Heart left ventricle (tissue), 16 donors: ENCODE data around the gene TRIM7. TPM values are rescaled to one million over a fixed set of nuclear protein-coding genes. Genes with fewer than 3 reads are reported as not detected.

ENCODE experiments used
- ATAC-seq, 4 donors: fragments of 200-7000 bp; cut with Tn5 transposase; one replicate each; pipeline ENCODE4 v1.9.1; 2020 to 2022; ENCODE audit warnings: moderate library complexity in 4 of 4, mild to moderate bottlenecking in 3 of 4, moderate number of reproducible peaks in 1 of 4
- DNase-seq, 5 donors: peaks; one replicate each; pipeline ENCODE4 v3.0.0-alpha.2; 2020
- H3K27ac ChIP-seq, 12 donors: fragments of 200-600 bp; sonication (generic) in 4 of 12; one replicate each; pipeline versions ENCODE4 v1.5.0 to v1.8.0; 2016 to 2022; ENCODE audit warnings: mild to moderate bottlenecking in 2 of 12
- H3K27me3 ChIP-seq, 9 donors: fragments of 200-600 bp; sonication (generic) in 2 of 9; one replicate each; pipeline versions ENCODE4 v1.5.1 to v1.8.0; 2016 to 2022; ENCODE audit warnings: mild to moderate bottlenecking in 3 of 9
- H3K36me3 ChIP-seq, 9 donors: fragments of 200-600 bp; sonication (generic) in 2 of 9; one replicate each; pipeline versions ENCODE4 v1.5.0 to v1.8.0; 2018 to 2022; ENCODE audit warnings: mild to moderate bottlenecking in 2 of 9
- H3K4me1 ChIP-seq, 12 donors: fragments of 200-600 bp; sonication (generic) in 4 of 12; one replicate each; pipeline versions ENCODE4 v1.5.0 to v1.8.0; 2016 to 2022; ENCODE audit warnings: mild to moderate bottlenecking in 3 of 12
- H3K4me3 ChIP-seq, 12 donors: fragments of 200-600 bp; sonication (generic) in 4 of 12; one replicate each; pipeline versions ENCODE4 v1.5.0 to v1.8.0; 2017 to 2022; ENCODE audit warnings: mild to moderate bottlenecking in 9 of 12, moderate library complexity in 4 of 12
- H3K9me3 ChIP-seq, 12 donors: fragments of 200-600 bp; sonication (generic) in 4 of 12; one replicate each; pipeline versions ENCODE4 v1.5.0 to v1.8.0; 2016 to 2022; ENCODE audit warnings: mild to moderate bottlenecking in 1 of 12
- CTCF ChIP-seq, 12 donors: fragments of 200-600 bp; sonication (generic) in 4 of 12; IDR thresholded peaks; one replicate each; pipeline versions ENCODE4 v1.5.0 to v1.8.0; 2018 to 2022; ENCODE audit warnings: antibody characterized with exemption in 12 of 12, mild to moderate bottlenecking in 5 of 12
- POLR2A ChIP-seq, 2 donors: fragments of 450-650 bp; IDR thresholded peaks; one replicate each; pipeline ENCODE4 v1.6.1; 2017; ENCODE audit warnings: antibody characterized with exemption in 2 of 2, mild to moderate bottlenecking in 2 of 2, moderate library complexity in 2 of 2
- WGBS, 4 donors: extraction: QIAGEN DNeasy Blood & Tissue Kit in 2 of 4; methylation state at CpG; one replicate each; pipeline versions ENCODE4 v1.1.5 to v1.1.7; 2013 to 2018; 5-methylcytosine and 5-hydroxymethylcytosine counted together
- intact Hi-C, 10 donors: fragments of 100-400 bp; cut with DNase I; formaldehyde crosslinking; loops; one replicate each; pipeline versions ENCODE4 v1.11.1 to v1.14.2; 2022
- polyA plus RNA-seq, 2 donors: library from polyadenylated mRNA; stranded (reverse); fragments of 200-250 nt; gene quantifications; one replicate each; pipeline ENCODE4 v1.2.3, GENCODE V29; 2013
- total RNA-seq, 9 donors: library from RNA; depleted of rRNA in 2 of 9; stranded (reverse); fragments of >200 nt in 2 of 9; fragmentation: NEBNext Ultra II Directional in 3 of 9; extraction: Animal tissue kit (Norgen Biotek cat#: 25700) in 3 of 9; gene quantifications; one replicate each; pipeline versions ENCODE4 v1.1.0 to v1.2.4, GENCODE V29; 2016 to 2023
- donor health status: ischemic (EF 13 %, LVEDD 7.1; RV severe dilation, severe dysfunction).
- donor health status: healthy with polysubstance abuse.
- donor health status: DM: no; HTN: yes; CAD: no.
- donor health status: DM: no; HTN: no; CAD: no.
- donor health status: ischemic (EF 25% LVEDD 6.9; RV normal size, moderate dysfunction).
- donor health status: ischemic (EF 25% LVEDD 5.7; RV mildly dilated, moderate dysfunction).
- donor health status: healthy.
- donor health status: DM: yes; HTN: yes; CAD: no.
- donor health status: ischemic (EF 35%, LVEDD 5.7; RV mildly dilated, moderate dysfunction).
- donor health status: nonischemic (EF 11% LVEDD 7.7; RV severe dilation, severe dysfunction).
- donor health status: DM: yes; HTN: yes; CAD: no.
- donor health status: PGD.
- donor health status: ischemic (EF 29% LVEDD 5.4; RV normal size, mild dysfunction).
- donor health status: nonischemic (EF 23%, LVEDD 6.1; RV moderate dilation, normal function).

Gene TRIM7
- total and polyA plus RNA-seq, 11 donors = 3.6 to 11.0 (median 6.7) TPM

- peak overlapping the region in 11 of 12 donors; percentile 38 to 97 (median 90) for H3K27ac ChIP-seq
- 0 to 1% (median 0%) methylated on average over 41 of the region's 41 CpGs for WGBS, 4 donors
- peaks cover 0 to 43% (median 16%) of the 10 kb centered on the region in 12 donors for H3K4me1 ChIP-seq
- no peaks in the 10 kb centered on the region for H3K27me3 ChIP-seq
- peak in 1 of 4 donors; percentile 1 for ATAC-seq
- DNase-seq = peak in 2 of 5 donors; percentile 48 to 49
- intact Hi-C loops = loop anchor here in 6 of 10 donors (2.0 to 10.0 kb wide), 8 partner anchors 17 to 405 kb away; partner anchors contain the start of genes TRIM52 (in 4 of the 6), TRIM41 (in 3 of the 6), MGAT1 (in 1 of the 6) and ZFP62 (in 1 of the 6)
- H3K4me3 ChIP-seq = peak overlapping the region; percentile 61 to 93 (median 83)
- TF ChIP-seq CTCF (IDR thresholded peaks at IDR 0.05) (no peak), POLR2A (IDR thresholded peaks at IDR 0.05) (no peak)
- H3K36me3 ChIP-seq = no peaks in the 10 kb centered on the region
- H3K9me3 ChIP-seq = no peaks in the 10 kb centered on the region
Measured at GRCh38 chr5:181189363-181189961, 15.5 kb downstream of the TRIM7 start.

GRCh38 chr5:181188700-181189362 is 16.2 kb downstream of the TRIM7 start:
- H3K4me3 ChIP-seq = peak overlapping the region; percentile 61 to 93 (median 83)
- intact Hi-C loops = loop anchor here in 8 of 10 donors (1.0 to 10.0 kb wide), 12 partner anchors 17 to 404 kb away; partner anchors contain the start of genes TRIM41 (in 5 of the 8), TRIM52 (in 4 of the 8), MGAT1 (in 1 of the 8) and ZFP62 (in 1 of the 8)
- no peaks in the 10 kb centered on the region for H3K36me3 ChIP-seq
- H3K4me1 ChIP-seq = peaks cover 0 to 47% (median 18%) of the 10 kb centered on the region in 12 donors
- peak overlapping the region; percentile 17 to 97 (median 86) for H3K27ac ChIP-seq
- H3K9me3 ChIP-seq = no peaks in the 10 kb centered on the region
- WGBS, 4 donors = 0 to 1% (median 0%) methylated on average over 34 to 35 of the region's 35 CpGs
- no peaks in the 10 kb centered on the region for H3K27me3 ChIP-seq
- ATAC-seq (peak; percentile 3 to 38 (median 19)), DNase-seq (peak; percentile 66 to 79 (median 75))
- no peak for TF ChIP-seq POLR2A (IDR thresholded peaks at IDR 0.05)
- TF ChIP-seq CTCF (IDR thresholded peaks at IDR 0.05) = peak in 4 of 12 donors; percentile 6 to 14 (median 10)

- DNase-seq (peak; percentile 59 to 79 (median 69)), ATAC-seq (peak; percentile 9 to 18 (median 14))
- Histone ChIP-seq H3K27ac (peak overlapping the region in 10 of 12 donors; percentile 12 to 97 (median 84)), H3K27me3 (no peaks in the 10 kb centered on the region), H3K9me3 (no peaks in the 10 kb centered on the region), H3K4me1 (peaks cover 0 to 44% (median 14%) of the 10 kb centered on the region in 12 donors), H3K4me3 (peak overlapping the region in 11 of 12 donors; percentile 72 to 93 (median 83)), H3K36me3 (no peaks in the 10 kb centered on the region)
- intact Hi-C loops = loop anchor here in 8 of 10 donors (1.0 to 10.0 kb wide), 12 partner anchors 19 to 403 kb away; partner anchors contain the start of genes TRIM41 (in 5 of the 8), TRIM52 (in 4 of the 8), MGAT1 (in 1 of the 8) and ZFP62 (in 1 of the 8)
- TF ChIP-seq POLR2A (IDR thresholded peaks at IDR 0.05) = no peak
- peak in 5 of 12 donors; percentile 9 to 37 (median 14) for TF ChIP-seq CTCF (IDR thresholded peaks at IDR 0.05)
- 2 to 5% (median 4%) methylated on average over 34 to 37 of the region's 37 CpGs for WGBS, 4 donors
Measured at GRCh38 chr5:181187500-181188213, 17.3 kb downstream of the TRIM7 start.
